Fibroblast of villous mesenchyme (primary cell): ENCODE measurements around the gene KRTAP10-9. TPM values are rescaled to one million over a fixed set of nuclear protein-coding genes. Genes with fewer than 3 reads are reported as not detected.
"Not testable (repeated sequence)": the region's sequence is repeated elsewhere in the genome, so short reads cannot be mapped to it uniquely, and the experiment has no call there.

Experiments used
- DNase-seq: peaks from one replicate; pipeline ENCODE4 v3.0.0-alpha.2; 2010; ENCODE audit warnings: low read depth
- H3K4me3 ChIP-seq: 2 replicates; pipeline ENCODE4 v1.5.1; 2011; ENCODE audit warnings: low read depth, mild to moderate bottlenecking, low read length
- total RNA-seq: library from RNA; depleted of rRNA; stranded (reverse); fragments of >200 nt; gene quantifications from 2 replicates; pipeline ENCODE4 v1.2.3, GENCODE V29; 2012
- TF ChIP-seq, protein P1 (sequence below): IDR thresholded peaks from 2 replicates; pipeline ENCODE4 v1.5.1; 2012; ENCODE audit warnings: low read depth, mild to moderate bottlenecking, low read length; ENCODE audit not compliant: insufficient read depth

KRTAP10-9 gene
- total RNA-seq, 1 donor = not detected

DNA sequence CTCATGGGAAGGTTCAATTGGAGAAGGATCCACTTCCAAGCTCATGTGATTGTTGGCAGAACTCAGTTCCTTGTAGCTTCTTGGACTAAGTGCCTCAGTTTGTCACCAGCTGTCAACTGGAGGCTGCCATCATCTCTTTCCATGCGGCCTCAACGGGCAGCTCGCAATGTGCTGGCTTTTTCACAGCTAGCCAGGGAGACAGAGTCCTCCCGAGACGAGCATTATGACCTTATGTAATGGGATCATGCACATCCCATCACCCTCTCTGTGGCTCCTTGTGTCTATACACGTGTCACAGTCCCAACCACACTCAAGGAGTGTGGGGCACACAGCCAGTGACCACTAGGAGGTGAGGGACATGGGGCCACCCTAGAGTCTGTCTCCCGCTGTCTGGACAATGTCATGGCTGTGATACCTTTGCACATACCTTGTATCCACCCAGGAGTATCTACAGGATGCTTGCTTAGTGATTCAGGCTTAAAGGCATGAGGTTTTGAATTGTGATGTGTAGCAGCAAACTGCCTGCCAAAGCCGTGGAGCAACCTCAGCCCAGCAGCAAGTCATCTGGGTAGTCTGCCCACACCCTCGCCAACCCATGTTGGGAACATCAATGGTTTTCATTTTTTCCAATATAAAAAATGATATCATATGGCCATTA, 30.7 kb upstream of the KRTAP10-9 start:
- no peak overlapping the region for H3K4me3 ChIP-seq
- DNase-seq = no peak
- TF ChIP-seq, protein P1, sequence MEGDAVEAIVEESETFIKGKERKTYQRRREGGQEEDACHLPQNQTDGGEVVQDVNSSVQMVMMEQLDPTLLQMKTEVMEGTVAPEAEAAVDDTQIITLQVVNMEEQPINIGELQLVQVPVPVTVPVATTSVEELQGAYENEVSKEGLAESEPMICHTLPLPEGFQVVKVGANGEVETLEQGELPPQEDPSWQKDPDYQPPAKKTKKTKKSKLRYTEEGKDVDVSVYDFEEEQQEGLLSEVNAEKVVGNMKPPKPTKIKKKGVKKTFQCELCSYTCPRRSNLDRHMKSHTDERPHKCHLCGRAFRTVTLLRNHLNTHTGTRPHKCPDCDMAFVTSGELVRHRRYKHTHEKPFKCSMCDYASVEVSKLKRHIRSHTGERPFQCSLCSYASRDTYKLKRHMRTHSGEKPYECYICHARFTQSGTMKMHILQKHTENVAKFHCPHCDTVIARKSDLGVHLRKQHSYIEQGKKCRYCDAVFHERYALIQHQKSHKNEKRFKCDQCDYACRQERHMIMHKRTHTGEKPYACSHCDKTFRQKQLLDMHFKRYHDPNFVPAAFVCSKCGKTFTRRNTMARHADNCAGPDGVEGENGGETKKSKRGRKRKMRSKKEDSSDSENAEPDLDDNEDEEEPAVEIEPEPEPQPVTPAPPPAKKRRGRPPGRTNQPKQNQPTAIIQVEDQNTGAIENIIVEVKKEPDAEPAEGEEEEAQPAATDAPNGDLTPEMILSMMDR = no peak

DNA sequence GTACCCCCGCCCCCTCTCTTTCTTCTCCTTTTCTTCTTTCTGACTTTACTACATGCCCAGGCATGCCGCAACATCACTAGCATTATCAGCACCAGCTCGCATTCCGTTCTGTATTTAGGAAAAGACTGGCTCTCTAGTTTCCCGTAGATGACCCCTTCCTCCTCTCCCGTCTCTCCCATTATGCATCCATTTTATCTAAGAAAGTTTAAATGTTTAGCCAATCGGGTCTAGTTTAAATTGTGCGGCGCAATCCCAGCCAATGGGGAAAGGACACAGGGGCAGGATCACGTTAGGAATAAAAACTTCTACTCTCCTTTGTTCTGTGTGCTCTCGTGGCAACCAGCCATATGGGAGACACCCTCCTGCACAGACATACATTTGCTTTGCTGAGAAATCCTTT, 28.8 kb upstream of the KRTAP10-9 start:
- H3K4me3 ChIP-seq = no peak overlapping the region
- no peak for DNase-seq
- TF ChIP-seq, protein P1 = no peak

DNA sequence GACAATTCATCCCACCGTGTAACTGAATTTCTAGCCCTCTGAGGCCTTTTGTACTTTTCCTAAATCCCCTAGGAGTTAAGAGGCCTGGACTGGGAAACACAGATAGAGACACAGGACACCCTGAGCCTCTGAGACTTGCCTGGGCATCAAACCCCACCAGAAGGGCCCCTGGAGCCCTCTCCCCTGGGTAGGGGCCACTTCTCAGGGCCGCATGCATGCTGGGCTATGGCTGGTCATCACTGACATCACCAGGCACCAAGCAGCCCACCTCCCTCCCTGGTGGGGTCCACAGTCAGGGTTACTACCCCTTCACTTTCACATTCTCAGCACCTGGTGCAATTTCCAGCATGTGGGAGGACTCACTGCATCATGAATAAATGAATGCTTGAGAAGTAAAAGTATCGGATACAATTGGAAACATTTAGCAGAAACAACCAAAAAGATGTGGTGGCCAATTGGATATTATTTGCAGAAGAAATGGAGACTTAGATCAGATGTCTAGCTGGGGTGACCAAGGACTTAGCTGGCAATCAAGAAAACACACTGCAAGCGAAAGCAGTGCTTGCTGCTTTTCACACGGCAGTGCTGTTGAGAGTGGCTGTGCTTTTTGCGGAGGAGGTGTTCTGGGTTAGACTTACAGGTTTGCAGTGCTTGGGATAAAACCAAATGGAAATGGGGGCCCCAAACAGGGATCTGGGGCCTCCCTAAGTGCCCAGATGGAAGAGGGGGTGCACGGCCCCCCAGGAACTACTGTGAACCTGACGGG, 27.4 kb upstream of the KRTAP10-9 start:
- TF ChIP-seq, protein P1 = no peak
- DNase-seq = no peak
- no peak overlapping the region for H3K4me3 ChIP-seq

GRCh38 chr21:44600118-44600978, 26.5 kb upstream of the KRTAP10-9 start, which contains the start of gene KRTAP10-7:
KRTAP10-7 (plus strand) TSS chr21:44600597; CDS start chr21:44600622, 25 bp downstream.
- not testable (repeated sequence) for H3K4me3 ChIP-seq, DNase-seq

DNA sequence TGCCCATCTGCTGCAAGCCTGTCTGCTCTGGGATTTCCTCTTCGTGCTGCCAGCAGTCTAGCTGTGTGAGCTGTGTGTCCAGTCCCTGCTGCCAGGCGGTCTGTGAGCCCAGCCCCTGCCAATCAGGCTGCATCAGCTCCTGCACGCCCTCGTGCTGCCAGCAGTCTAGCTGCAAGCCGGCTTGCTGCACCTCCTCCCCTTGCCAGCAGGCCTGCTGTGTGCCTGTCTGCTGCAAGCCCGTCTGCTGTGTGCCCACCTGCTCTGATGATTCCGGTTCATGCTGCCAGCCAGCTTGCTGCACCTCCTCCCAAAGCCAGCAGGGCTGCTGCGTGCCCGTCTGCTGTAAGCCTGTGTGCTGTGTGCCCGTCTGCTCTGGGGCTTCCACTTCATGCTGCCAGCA, 25.8 kb upstream of the KRTAP10-9 start:
- DNase-seq, H3K4me3 ChIP-seq: not testable (repeated sequence)

DNA sequence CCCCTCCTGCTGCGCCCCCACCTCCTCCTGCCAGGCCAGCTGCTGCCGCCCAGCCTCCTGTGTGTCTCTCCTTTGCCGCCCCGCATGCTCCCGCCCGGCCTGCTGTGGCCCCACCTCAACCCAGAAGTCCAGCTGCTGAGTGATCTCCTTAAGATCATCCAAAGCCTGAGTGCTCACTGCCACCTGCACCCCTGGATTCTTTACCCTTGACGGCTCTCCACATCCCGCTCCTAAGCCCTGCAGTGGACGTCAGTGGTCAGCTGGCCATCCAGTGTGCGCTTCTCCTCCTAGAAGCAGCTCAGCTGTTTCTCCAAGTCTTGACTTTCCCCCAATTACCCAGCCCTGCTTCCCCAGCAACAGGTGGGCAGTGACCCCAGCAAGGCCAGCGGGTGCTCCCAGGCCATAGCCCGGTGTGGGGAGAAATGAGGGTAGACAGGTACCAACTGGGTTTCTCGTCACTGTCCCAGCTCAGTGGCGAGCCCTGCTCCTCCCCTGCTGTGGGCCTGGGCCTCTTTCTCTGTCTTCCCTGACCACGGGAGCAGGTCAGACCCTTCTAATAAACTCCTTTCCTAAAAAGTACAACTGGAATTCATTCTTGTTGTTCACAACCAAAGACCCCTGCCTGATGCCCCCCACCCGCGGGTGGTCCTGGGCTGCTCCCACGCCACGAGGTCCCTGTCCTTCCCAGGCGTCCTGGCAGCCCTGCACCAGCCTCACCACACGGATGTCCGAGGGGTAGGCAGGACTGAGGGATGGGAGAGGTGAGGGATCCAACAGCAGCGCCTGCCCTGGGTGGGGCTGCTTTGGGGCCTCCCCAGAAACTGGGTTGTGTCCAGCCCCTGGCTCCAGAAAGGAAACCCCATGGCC, 25.1 kb upstream of the KRTAP10-9 start:
- no peak for DNase-seq
- TF ChIP-seq, protein P1 = no peak
- no peak overlapping the region for H3K4me3 ChIP-seq

GRCh38 chr21:44602463-44602850, 24.4 kb upstream of the KRTAP10-9 start:
- H3K4me3 ChIP-seq = no peak overlapping the region
- TF ChIP-seq, protein P1 = no peak
- DNase-seq = no peak
